HG03521 (cell line): Measurements from ENCODE around the gene TSPAN16.
"Not testable (repeated sequence)": the region's sequence is repeated elsewhere in the genome, so short reads cannot be mapped to it uniquely, and the experiment has no call there.

Experiments used
- ATAC-seq: cut with Tn5 transposase; IDR thresholded peaks from one replicate; pipeline ENCODE4 v1.9.1; 2021; ENCODE audit warnings: mild to moderate bottlenecking, moderate library complexity; ENCODE audit not compliant: unreplicated experiment

Gene TSPAN16

DNA sequence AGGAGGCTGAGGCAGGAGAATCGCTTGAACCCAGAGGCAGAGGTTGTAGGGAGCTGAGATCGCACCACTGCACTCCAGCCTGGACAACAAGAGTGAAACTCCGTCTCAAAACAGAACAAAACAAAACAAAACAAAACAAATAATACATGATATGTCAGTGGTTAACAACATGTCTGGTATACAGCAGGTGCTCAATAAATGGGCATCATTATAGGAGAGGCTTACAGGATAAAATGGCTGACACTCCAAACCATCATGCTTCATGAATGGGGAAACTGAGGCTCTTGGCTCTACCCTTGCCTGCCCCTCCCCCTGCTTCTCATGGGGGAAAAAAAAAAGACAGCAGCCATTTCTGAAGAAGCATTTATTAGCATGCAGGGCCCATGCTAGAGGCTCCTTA, 46.5 kb downstream of the TSPAN16 start:
- ATAC-seq, result no peak

DNA sequence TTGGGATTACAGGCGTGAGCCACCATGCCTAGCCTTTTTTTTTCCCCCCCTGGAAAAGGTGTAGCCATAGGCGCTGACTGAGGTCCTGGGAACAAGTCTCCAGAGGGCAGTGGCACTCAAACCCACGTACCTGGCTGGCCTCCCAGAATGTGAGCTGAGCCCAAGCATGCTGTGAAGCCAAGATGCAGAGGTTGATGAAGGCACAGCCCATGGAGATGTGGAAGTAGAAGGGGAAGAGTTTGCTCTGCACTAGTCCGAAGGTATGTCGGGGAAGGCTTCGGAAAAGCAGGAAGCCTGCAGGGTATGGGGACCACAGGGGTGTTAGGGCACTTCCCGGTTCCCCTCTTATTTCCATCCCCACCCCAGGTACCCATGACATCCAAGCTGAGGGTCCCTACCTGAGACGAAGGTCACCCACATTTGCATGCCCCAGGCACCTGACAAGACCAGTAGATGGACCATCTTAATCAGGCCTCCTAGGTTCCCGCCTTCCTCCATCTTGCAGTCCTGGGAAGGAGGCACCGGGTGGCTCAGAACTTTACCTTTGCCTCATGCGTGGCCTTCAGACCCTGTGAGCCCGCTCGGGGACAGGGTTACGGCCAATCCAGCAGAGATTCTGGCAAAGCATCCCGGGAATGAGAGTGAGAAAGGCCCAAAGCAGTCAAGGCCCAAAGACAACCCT, 49.3 kb downstream of the TSPAN16 start:
- ATAC-seq, result no peak

DNA sequence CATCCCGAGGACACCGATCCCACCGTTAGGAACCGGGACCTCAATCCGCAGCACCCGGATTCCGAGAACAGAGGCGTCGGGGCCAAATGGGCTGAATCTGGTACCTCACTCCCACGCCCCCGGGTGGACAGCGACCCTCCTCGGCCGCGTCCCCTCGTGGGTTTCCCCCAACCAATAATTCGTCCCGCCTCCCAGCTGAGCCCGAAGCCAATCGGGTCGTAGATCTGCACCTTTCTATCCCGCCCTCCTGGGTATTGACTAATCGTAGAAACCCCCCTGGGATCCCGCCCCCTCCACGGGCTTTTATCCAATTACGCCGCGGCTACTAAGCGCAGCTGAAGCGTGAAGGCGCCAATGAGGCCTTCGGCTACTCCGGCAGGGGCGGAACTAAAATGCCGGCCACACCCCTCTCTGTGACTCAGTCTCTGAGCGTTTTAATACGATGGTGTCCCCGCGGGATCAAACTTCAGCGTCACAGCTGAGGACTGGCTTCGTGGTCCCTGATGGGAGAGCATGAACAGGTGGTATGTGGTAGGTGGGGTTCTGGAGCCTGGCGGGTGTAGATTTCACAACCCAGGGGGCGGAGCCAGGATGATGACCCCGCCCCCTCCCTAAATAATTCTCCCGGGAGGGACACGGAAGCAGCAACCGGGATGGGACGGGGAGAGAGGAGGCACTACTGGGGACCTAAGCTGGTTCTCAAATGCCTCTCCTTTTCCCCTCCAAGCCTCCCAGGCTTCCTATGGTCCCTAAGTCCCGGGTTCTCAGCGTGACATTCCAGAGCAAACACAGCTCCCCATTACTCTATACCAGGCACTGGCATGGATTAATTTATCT, 50.4 kb downstream of the TSPAN16 start, which contains the start of the genes CCDC159 and TMEM205:
TSS of gene CCDC159 (plus strand) at position 416 of the 837 bp plus-strand sequence. CDS start at position 504, 88 bp downstream.
TSS of gene TMEM205 (minus strand) at position 165 of the 837 bp plus-strand sequence. CDS start 649 bp downstream, outside the sequence.
- peak; percentile 91 for ATAC-seq

DNA sequence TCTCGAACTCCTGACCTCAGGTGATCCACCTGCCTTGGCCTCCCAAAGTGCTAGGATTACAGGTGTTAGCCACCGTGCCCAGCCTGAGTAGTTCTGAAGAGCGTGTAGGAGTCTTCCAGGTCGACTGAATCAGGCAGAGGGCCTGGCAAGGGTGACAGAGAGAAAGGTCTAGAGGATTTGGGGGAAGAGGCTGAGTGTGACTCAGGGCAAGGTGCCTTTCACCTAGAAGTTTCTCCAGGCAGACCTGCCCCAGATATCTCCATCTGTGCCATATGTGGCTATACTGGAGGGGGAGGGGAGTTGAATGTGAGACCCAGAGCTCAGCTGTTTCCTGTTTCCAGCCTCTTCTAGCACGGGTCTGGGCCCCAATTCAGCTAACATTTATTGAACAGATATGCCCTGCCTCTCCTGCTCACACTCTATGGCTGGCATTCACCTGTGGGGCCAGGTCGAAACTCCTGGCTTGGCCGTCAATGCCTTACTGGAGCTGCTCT, 51.6 kb downstream of the TSPAN16 start:
- no peak for ATAC-seq

DNA sequence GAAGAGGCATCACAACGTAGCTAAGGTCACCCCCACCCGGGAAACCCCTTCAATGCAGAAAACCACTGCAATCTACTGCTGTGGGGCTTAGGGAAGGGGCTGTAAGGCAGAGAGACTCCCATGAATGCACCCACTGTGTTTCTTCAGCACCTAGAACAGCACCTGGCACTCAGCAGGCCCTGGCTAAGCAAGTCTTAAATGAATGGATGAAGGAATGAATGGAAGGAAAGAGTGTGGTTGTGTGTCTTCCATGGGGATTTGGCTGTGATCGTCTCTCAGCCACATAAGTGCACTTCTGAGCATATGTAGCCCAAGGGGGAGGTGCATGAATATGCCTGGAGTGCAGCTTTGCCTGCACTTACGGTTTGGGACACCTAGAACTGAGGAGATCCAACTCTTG, 53.2 kb downstream of the TSPAN16 start:
- no peak for ATAC-seq

DNA sequence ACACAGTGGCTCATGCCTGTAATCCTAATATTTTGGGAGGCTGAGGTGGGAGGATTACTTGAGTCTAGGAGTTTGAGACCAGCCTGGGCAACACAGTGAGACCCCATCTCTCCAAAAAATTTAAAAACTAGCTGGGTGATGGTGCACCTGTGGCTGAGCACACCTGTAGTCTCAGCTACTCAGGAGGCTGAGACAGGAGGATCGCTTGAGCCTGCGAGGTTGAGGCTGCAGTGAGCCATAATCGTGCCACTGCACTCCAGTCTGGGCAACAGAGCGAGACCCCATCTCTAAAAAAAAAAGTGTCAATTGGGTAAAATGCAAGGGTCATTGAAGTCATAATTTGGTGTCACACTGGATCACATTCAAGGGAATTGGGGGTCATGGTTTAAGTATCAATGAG, 58.1 kb downstream of the TSPAN16 start:
- ATAC-seq, result not testable (repeated sequence)

DNA sequence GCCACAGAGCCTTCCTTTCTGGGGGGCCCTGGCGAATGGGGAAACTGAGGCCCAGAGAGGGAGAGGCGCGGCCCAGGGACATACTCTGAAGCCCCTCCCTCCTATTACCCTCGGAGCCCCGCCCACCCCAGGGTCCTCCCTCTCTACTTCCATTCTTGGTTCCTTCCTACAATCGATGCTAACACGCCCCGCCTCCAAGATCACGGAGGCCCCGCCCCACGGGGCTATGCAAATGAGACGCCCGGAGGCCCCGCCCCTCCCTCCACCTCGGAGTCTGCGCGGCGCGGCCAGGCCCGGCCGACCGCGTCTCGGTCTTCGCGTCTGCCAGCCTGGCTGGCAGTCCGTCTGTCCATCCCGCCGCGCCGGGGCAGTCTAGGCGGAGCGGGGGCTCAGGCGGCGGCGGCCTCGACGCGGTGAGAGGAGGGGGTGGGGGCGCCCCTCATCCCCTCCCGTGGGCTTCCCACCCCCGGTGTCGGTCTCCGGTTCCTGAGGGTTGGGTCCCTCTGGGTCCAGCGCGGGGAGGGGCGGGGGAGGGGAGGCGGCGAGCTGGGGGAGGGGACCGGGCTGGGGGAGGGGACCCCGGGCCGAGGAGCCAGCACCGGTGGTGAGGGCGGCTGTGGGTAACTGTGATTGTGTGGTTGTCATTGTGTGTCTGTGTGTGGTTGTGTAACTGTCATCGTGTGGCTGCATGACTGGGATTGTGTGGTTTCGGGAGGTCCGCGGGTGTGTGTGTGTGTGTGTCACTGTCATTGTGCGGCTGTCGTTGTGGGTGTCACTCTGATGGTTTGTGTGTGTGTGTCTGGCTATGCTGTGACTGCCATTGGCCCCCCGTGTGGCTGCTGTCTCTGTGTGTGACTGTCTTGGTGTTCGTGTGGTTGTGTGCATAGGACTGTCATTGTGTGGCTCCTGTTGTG, 59.5 kb downstream of the TSPAN16 start, which contains the start of gene PLPPR2:
TSS of gene PLPPR2 (plus strand) at position 273 of the 914 bp plus-strand sequence. CDS start 2,242 bp downstream, outside the sequence.
- no peak for ATAC-seq

DNA sequence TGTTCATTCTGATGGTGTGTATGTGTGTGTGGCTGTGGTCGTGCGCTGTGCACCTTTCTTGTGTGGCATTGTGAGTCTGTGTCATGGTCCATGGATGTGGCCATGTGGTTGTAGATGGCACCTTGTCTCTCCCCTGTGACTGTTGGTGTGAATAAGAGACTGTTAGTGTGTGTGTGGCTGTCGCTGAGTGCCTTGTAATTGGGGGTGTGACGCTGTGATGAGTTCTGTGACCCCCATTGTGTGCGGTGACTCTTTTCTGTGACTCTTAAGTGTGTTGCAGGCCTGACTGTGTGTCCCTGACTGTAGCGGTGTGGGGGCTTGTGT, 60.1 kb downstream of the TSPAN16 start:
- no peak for ATAC-seq

DNA sequence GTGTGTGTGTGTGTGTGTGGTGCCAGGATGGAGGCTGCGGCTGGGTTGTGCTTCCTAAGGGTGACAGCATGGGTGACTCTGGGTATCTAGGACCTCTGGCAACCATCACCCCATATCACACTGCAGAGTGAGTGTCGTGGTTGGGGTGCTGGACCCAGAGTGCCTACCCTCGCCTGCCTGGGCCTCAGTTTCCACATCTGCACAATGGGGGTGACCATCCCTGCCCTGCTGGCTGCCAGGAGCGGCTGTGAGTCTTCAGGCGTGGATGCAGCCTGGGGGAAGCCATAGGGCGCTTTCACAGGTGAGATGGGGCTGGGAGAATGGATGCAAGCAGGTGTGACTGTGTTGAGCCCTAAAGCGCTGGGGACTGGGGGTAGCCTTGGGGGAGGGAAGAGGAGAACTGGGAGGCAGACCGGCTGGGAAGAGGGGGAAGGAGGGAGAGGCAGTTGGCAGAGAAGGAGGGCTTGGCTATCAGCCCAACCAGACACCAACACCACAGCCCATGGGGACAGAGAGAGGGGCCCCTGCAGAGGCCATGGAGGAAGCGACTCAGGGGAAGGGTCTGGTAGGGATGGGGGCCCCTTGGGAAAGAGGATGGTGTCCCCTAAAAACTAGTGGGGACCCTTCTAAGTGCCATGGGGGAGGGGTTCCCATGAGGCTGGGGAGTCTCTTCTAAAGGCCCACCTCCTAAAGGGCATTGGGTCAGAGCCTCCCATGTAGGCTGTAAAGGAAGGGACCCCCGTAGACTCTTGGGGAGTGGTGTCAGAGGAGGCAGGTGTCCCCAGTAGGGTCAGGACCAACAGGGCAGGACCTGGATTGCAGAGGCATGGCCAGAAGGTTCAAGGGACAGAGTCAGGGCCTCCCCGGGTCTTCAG, 61.0 kb downstream of the TSPAN16 start:
- ATAC-seq, result no peak

DNA sequence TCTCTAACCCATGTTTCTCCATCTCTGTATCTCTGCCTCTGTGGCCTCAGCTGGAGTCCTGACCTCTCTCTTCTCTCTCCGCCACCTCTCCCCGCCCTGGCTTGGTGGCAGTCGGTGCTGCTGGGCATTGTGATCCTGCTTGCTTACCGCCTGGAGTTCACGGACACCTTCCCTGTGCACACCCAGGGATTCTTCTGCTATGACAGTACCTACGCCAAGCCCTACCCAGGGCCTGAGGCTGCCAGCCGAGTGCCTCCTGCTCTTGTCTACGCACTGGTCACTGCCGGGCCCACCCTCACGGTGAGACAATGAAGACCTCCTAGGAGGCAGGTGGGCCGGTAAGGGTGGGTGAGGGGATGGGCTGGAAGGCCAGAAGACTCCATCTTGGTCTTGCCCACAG, 63.5 kb downstream of the TSPAN16 start:
- no peak for ATAC-seq

DNA sequence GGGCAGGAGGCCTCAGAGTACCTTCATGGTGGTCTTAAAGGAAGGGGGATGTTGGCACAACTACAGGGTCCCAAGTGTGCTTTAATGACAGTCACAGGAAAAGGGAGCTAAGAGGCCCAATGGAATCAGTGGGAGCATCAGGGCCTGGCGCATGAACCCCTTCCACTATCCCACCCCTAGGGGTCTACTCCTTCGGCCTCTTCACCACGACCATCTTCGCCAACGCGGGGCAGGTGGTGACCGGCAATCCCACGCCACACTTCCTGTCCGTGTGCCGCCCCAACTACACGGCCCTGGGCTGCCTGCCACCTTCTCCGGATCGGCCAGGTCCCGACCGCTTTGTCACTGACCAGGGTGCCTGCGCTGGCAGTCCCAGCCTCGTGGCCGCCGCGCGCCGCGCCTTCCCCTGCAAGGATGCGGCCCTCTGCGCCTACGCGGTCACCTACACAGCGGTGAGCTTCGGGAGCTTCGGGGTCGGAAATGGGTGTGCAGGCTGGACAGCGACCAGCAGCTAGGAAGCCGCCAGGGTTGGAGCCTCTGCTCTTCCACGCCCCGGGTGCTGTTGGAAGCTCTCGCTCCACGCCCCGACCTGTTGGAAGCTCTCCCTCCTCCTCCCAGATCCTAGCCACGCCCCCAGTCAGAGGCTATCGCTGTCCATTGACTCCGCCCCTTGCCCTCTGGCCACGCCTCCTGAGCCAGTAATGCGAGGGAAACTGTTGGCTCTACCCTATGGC, 65.2 kb downstream of the TSPAN16 start:
- no peak for ATAC-seq

DNA sequence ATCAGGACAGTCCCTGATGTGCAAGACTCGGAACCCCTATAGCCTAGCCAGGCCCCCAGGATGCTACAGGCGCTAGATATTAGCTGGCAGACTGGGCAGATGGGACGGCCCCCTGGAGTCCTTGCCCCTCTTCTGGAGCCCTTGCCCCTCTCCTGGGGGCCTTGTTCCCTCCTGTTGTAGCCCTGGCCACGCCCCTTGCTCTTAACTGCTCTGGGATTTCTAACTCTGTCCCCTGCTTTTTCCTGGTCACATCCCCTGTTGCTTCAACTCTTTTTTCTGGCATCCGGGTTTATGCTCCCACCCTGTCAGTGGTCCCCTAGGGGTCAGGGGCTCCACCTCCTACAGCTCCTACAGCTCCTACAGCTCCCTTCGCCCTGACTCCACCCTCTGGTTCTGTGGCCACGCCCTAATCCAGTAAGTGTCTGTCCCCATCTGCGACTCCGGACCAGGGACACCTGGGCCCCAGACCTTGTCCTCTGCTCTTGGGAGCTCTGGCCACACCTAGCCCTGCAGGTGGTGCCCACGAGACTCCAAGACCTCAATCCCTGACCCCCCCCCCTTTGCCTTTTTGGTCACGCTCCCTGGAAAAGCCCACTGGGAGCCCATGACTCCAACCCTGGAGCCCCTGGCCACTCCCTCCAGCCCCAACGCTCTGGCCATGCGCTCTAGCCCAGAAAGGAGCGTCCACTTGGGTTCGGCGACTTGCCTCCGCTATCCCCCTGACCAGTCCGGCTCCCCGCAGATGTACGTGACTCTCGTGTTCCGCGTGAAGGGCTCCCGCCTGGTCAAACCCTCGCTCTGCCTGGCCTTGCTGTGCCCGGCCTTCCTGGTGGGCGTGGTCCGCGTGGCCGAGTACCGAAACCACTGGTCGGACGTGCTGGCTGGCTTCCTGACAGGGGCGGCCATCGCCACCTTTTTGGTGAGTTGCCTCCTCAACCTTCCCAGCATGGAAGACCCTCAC, 66.1 kb downstream of the TSPAN16 start:
- no peak for ATAC-seq

DNA sequence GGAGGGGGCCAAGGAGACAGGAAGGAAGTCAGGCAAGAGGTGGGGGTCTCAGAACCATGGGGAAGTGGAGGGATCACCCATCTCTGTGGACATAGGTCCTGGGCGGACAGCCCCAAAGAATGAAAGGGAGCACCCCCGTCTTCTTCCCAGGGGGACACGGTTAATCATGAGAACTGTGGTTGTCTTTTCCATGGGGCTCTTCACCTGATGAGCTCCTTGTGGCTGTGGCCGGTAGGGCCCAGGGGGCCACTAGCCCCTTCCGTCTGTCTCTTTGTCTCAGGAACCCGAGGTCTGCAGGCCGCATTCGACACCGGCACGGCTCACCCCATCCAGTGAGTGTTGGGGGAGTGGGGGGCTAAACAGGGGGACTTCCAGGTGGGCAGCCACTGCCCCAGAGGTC, 67.9 kb downstream of the TSPAN16 start:
- no peak for ATAC-seq

DNA sequence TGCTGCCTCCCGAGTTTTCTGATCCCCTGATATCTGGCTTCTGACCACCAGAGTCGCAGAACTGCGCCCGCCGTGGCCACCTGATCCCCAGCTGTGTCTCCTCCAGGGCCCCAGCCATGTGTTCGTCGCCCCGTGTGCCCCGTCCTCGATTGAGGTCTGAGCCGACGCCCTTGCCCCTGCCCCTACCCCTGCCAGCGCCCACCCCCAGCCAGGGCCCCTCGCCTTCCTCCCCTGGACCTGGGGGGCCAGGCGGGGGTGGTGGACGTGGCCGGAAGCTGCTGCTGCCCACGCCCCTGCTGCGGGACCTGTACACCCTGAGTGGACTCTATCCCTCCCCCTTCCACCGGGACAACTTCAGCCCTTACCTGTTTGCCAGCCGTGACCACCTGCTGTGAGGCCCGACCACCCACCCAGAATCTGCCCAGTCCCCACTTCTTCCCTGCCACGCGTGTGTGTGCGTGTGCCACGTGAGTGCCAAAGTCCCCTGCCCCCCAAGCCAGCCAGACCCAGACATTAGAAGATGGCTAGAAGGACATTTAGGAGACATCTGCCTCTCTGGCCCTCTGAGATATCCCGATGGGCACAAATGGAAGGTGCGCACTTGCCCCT, 68.4 kb downstream of the TSPAN16 start:
- no peak for ATAC-seq

DNA sequence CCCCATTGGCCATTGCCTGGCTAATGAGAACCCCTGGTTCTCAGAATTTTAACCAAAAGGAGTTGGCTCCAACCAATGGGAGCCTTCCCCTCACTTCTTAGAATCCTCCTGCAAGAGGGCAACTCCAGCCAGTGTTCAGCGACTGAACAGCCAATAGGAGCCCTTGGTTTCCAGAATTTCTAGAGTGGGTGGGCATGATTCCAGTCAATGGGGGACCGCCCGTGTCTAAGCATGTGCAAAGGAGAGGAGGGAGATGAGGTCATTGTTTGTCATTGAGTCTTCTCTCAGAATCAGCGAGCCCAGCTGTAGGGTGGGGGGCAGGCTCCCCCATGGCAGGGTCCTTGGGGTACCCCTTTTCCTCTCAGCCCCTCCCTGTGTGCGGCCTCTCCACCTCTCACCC, 69.0 kb downstream of the TSPAN16 start:
- no peak for ATAC-seq
